ENCODE data around the gene COL5A3. TPM values are rescaled to one million over a fixed set of nuclear protein-coding genes. Genes with fewer than 3 reads are reported as not detected.

COL5A3 gene
- total RNA-seq, 6 experiments from 2014 or later, result 1.3 to 3.7 (median 1.4) TPM

DNA sequence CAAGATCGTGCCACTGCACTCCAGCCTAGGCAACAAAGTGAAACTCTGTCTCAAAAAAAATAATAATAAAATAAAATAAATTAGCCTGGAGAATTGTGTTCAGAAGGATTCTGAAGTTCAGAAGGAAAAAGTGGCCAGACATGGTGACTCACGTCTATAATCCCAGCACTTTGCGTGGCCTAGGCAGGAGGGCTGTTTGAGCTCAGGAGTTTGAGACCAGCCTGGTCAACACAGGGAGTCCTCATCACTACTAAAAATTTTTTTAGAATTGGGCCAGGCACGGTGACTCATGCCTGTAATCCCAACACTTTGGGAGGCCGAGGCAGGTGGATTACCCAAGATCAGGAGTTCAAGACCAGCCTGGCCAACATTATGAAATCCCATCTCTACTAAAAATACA, 8.9 kb upstream of the COL5A3 start:
- H3K36me3 Mint-ChIP-seq (ENCODE audit: low read depth), result no peaks in the 10 kb centered on the region
- TF ChIP-seq, protein P1, sequence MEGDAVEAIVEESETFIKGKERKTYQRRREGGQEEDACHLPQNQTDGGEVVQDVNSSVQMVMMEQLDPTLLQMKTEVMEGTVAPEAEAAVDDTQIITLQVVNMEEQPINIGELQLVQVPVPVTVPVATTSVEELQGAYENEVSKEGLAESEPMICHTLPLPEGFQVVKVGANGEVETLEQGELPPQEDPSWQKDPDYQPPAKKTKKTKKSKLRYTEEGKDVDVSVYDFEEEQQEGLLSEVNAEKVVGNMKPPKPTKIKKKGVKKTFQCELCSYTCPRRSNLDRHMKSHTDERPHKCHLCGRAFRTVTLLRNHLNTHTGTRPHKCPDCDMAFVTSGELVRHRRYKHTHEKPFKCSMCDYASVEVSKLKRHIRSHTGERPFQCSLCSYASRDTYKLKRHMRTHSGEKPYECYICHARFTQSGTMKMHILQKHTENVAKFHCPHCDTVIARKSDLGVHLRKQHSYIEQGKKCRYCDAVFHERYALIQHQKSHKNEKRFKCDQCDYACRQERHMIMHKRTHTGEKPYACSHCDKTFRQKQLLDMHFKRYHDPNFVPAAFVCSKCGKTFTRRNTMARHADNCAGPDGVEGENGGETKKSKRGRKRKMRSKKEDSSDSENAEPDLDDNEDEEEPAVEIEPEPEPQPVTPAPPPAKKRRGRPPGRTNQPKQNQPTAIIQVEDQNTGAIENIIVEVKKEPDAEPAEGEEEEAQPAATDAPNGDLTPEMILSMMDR (IDR thresholded peaks at IDR 0.05), result no peak
- peak; percentile 23 for DNase-seq
- H3K27me3 Mint-ChIP-seq (ENCODE audit: insufficient read depth), result peaks cover 3% of the 10 kb centered on the region
- peaks cover 10% of the 10 kb centered on the region for H3K4me1 Mint-ChIP-seq (ENCODE audit: low read depth)
- H3K9me3 Mint-ChIP-seq, result no peaks in the 10 kb centered on the region
- H3K27ac Mint-ChIP-seq, result peak overlapping the region; percentile 42
- no peak overlapping the region for H3K4me3 Mint-ChIP-seq

DNA sequence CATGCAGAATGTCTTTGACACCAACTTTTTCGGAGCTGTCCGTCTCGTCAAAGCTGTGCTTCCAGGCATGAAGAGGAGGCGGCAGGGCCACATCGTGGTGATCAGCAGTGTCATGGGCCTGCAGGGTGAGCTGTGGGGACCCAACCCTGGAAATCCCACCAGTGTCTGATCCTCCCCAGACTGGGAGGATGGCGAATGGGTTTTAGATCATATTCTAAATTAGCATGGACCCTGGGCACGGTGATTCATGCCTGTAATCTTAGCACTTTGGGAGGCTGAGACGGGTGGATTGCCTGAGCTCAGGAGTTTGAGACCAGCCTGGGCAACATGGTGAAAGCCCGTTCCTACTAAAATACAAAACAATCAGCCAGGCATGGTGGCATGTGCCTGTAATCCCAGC, 8.5 kb upstream of the COL5A3 start:
- H3K9me3 Mint-ChIP-seq, result no peaks in the 10 kb centered on the region
- no peaks in the 10 kb centered on the region for H3K36me3 Mint-ChIP-seq (ENCODE audit: low read depth)
- H3K4me1 Mint-ChIP-seq (ENCODE audit: low read depth), result peaks cover 14% of the 10 kb centered on the region
- TF ChIP-seq, protein P1 (IDR thresholded peaks at IDR 0.05), result no peak
- DNase-seq, result no peak
- H3K27me3 Mint-ChIP-seq (ENCODE audit: insufficient read depth), result peaks cover 3% of the 10 kb centered on the region
- peak overlapping the region; percentile 42 for H3K27ac Mint-ChIP-seq
- no peak overlapping the region for H3K4me3 Mint-ChIP-seq

DNA sequence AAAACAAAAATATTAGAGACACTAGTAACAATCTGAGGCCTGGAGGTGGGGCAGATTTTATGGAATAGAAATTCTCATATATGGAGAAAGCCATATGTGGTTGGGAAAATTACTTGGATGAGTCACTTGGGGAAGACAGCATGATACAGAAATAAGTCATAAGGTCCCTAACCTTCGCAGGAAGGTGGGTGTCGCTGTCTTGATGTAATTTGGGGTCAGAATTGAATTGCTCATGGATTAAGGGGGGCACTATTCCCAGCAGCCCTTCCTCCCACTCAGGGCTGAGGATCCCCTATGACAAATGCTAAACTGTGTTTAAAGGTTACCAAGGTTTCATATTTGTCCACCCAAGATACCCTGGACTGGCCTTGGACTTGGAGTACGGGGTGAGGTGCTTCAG, 8.0 kb upstream of the COL5A3 start:
- peak; percentile 53 for DNase-seq
- TF ChIP-seq, protein P1 (IDR thresholded peaks at IDR 0.05), result peak; percentile 38; the same call in 1 of the 2 replicates
- H3K27ac Mint-ChIP-seq, result peak overlapping the region; percentile 22; the same call in 1 of the 2 replicates

DNA sequence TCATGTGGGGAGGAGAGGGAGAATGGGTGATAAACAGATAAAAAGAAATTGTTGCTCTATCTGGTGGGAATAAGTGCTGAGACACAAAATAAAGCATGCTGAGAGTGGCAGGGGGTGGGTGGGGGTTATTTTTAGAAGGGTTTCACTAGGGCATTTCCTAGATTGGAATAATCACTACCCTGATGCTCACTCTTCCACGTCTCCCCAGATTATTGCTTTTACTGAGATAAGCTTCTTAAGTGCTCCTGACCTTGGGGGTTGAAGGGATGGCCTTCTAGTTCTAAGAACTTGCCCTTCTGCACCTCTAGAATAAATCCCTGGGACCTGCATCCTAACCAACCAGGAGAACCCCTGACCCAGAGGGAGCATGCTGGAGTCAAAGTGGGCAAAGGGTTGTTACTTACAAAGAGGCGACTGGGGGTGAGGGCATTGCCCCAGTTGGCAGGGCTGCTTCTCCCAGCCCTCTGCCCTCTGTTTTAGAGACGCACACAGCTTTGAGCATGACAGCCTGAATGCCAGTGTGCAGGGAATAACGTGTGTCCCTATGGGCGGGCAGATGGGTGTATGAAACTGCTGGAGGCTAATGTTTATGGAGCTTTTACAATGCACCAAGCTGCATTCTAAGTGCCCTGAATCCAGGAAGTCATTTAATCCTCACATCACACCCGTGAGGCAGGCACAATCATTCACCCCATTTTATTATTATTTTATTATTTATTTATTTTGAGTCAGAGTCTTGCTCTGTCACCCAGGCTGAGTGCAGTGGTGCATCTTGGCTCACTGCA, 3.7 kb upstream of the COL5A3 start:
- no peak for DNase-seq
- Mint-ChIP-seq H3K27ac (no peak overlapping the region), H3K27me3 (ENCODE audit: insufficient read depth) (peaks cover 7% of the 10 kb centered on the region; the same call in 1 of the 2 replicates), H3K4me1 (ENCODE audit: low read depth) (peaks cover 26% of the 10 kb centered on the region), H3K36me3 (ENCODE audit: low read depth) (no peaks in the 10 kb centered on the region), H3K4me3 (no peak overlapping the region), H3K9me3 (no peaks in the 10 kb centered on the region)
- TF ChIP-seq, protein P1 (IDR thresholded peaks at IDR 0.05), result no peak

More for the DNA sequence above, 8.0 kb upstream of the COL5A3 start:
- H3K36me3 Mint-ChIP-seq (ENCODE audit: low read depth), result no peaks in the 10 kb centered on the region
- no peak overlapping the region for H3K4me3 Mint-ChIP-seq
- peaks cover 7% of the 10 kb centered on the region for H3K27me3 Mint-ChIP-seq (ENCODE audit: insufficient read depth)
- peaks cover 16% of the 10 kb centered on the region for H3K4me1 Mint-ChIP-seq (ENCODE audit: low read depth)
- H3K9me3 Mint-ChIP-seq, result no peaks in the 10 kb centered on the region

DNA sequence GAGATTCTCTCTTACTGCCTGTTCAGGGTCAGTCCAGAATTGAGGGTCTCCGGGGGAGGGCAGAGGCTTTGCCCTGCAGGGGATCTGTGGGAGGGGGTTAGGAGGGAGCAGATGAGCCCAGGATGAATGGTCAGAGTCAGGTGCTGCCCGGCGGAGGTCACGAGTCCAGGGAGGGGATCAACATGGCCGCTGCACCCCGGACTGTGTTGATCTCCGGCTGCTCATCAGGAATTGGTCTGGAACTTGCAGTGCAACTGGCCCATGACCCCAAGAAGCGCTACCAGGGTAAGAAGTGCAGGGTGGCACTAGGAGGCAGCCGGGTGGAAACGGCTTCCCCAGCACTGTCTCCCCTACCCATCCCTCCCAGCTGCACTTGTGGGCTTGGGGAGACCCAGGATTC, 3.0 kb upstream of the COL5A3 start, which contains the start of gene RDH8:
Gene RDH8, plus strand, starts transcription at position 168 of the 400 bp plus-strand sequence. Its CDS starts 15 bp downstream, at position 183.
- no peak for DNase-seq
- no peak within 1 kb of the TSS for H3K27ac Mint-ChIP-seq
- no peak within 1 kb of the TSS for H3K4me3 Mint-ChIP-seq
- peaks cover 7% of the 10 kb centered on the region; the same call in 1 of the 2 replicates for H3K27me3 Mint-ChIP-seq (ENCODE audit: insufficient read depth)
- no peaks in the 10 kb centered on the region for H3K9me3 Mint-ChIP-seq
- TF ChIP-seq, protein P1 (IDR thresholded peaks at IDR 0.05), result no peak
- H3K36me3 Mint-ChIP-seq (ENCODE audit: low read depth), result no peaks in the 10 kb centered on the region
- peaks cover 28% of the 10 kb centered on the region for H3K4me1 Mint-ChIP-seq (ENCODE audit: low read depth)

All from HFFc6 (cell line).